HCT116 (cell line): ENCODE results near the gene AUTS2. TPM values are rescaled to one million over a fixed set of nuclear protein-coding genes. Genes with fewer than 3 reads are reported as not detected.

Experiments used
- ATAC-seq: fragments of 200-7000 bp; cut with Tn5 transposase; 2 replicates; pipeline ENCODE4 v1.9.1; 2020; ENCODE audit warnings: mild to moderate bottlenecking, moderate library complexity
- BruUV-seq: library from RNA; stranded (reverse); fragments of 400-500 nt; replicated peaks from 2 replicates; lab custom pipeline; 2021; lab: Mats Ljungman, UMichigan
- CTCF ChIA-PET: fragments of 300-600 bp; sonication (Branson Sonifier 250); formaldehyde crosslinking; loops from one replicate; lab custom pipeline; 2021; ENCODE audit warnings: antibody characterized with exemption; lab: Charles Lee
- POLR2A ChIA-PET: fragments of 300-600, 350-600 bp; sonication (Branson Sonifier 250); formaldehyde crosslinking; loops from one replicate; lab custom pipeline; 2021; ENCODE audit warnings: antibody characterized with exemption; lab: Charles Lee
- RAD21 ChIA-PET, 2 experiments: fragments of 300-600 bp; sonication (Branson Sonifier 250); formaldehyde crosslinking; loops; one replicate each; lab custom pipeline; 2023; ENCODE audit warnings: low total read pairs in 2 of 2; ENCODE audit not compliant: uncharacterized antibody in 2 of 2, unreplicated experiment in 2 of 2, low non-redundant PET in 1 of 2; lab: Charles Lee
- DNase-seq: peaks from one replicate; pipeline ENCODE4 v3.0.0-alpha.2; 2010; ENCODE audit warnings: low read depth, low spot score
- H2AFZ ChIP-seq: fragments of 200-600 bp; shearing (Covaris generic), sonication (generic); 2 replicates; pipeline ENCODE4 v1.6.1; 2017; ENCODE audit warnings: low read depth, mixed run types, mixed read lengths, antibody characterized with exemption, low read length; ENCODE audit not compliant: poor library complexity, severe bottlenecking
- H3K27ac ChIP-seq: 2 replicates; pipeline ENCODE4 v1.5.1; 2012; ENCODE audit warnings: low read depth, low read length
- H3K27me3 ChIP-seq: fragments of 200-600 bp; sonication (generic); 2 replicates; pipeline ENCODE4 v1.6.1; 2016; ENCODE audit warnings: mixed run types, low read length, mixed read lengths; ENCODE audit not compliant: insufficient read depth
- H3K36me3 ChIP-seq, 2 experiments: fragments of 200-500 bp in 1 of 2; fragments of 200-600 bp in 1 of 2; sonication (Bioruptor generic) in 1 of 2; sonication (generic) in 1 of 2; 2 replicates each; pipeline versions ENCODE4 v1.5.1 to v1.6.1; 2014 to 2016; ENCODE audit warnings: low read length in 2 of 2, inconsistent platforms in 1 of 2, mixed read lengths in 1 of 2, mixed run types in 1 of 2; ENCODE audit not compliant: insufficient read depth in 2 of 2, control insufficient read depth in 1 of 2
- H3K4me1 ChIP-seq, 2 experiments: fragments of 200-600 bp in 1 of 2; sonication (generic) in 1 of 2; 2 replicates each; pipeline versions ENCODE4 v1.5.1 to v1.6.1; 2012 to 2017; ENCODE audit warnings: low read length in 2 of 2, inconsistent platforms in 1 of 2, mild to moderate bottlenecking in 1 of 2, mixed read lengths in 1 of 2, mixed run types in 1 of 2, moderate library complexity in 1 of 2; ENCODE audit not compliant: insufficient read depth in 2 of 2, control insufficient read depth in 1 of 2
- H3K4me2 ChIP-seq: fragments of 200-600 bp; sonication (generic); 2 replicates; pipeline ENCODE4 v1.6.1; 2017; ENCODE audit warnings: mixed run types, low read length, mixed read lengths
- H3K4me3 ChIP-seq, 2 experiments: fragments of 200-600 bp in 1 of 2; sonication (generic) in 1 of 2; replicated peaks in 1 of 2; 2 replicates each; pipeline ENCODE4 v1.5.1; 2011 to 2016; ENCODE audit warnings: low read length in 2 of 2, control low read depth in 1 of 2, low read depth in 1 of 2, mild to moderate bottlenecking in 1 of 2, mixed read lengths in 1 of 2, mixed run types in 1 of 2
- H3K79me2 ChIP-seq: fragments of 200-600 bp; sonication (generic); 2 replicates; pipeline ENCODE4 v1.6.1; 2017; ENCODE audit warnings: mild to moderate bottlenecking, mixed run types, low read length, moderate library complexity, mixed read lengths; ENCODE audit not compliant: insufficient read depth
- H3K9ac ChIP-seq: fragments of 200-600 bp; sonication (generic); 2 replicates; pipeline ENCODE4 v1.6.1; 2016; ENCODE audit warnings: low read length, mixed read lengths
- H3K9me2 ChIP-seq: fragments of 200-600 bp; sonication (generic), shearing (Covaris generic); 2 replicates; pipeline ENCODE4 v1.6.1; 2017; ENCODE audit warnings: mixed run types, mild to moderate bottlenecking, moderate library complexity; ENCODE audit not compliant: insufficient read depth
- H3K9me3 ChIP-seq, 2 experiments: fragments of 200-500 bp in 1 of 2; fragments of 200-600 bp in 1 of 2; sonication (Bioruptor generic) in 1 of 2; sonication (generic) in 1 of 2; 2 replicates each; pipeline ENCODE4 v1.6.1; 2014 to 2017; ENCODE audit warnings: low read length in 2 of 2, mixed read lengths in 2 of 2, inconsistent platforms in 1 of 2, low read depth in 1 of 2, mild to moderate bottlenecking in 1 of 2, mixed run types in 1 of 2, moderate library complexity in 1 of 2; ENCODE audit not compliant: control insufficient read depth in 1 of 2, insufficient read depth in 1 of 2
- H4K20me1 ChIP-seq: fragments of 200-600 bp; sonication (generic), shearing (Covaris generic); 2 replicates; pipeline ENCODE4 v1.6.1; 2017; ENCODE audit warnings: mixed run types, mild to moderate bottlenecking, moderate library complexity; ENCODE audit not compliant: insufficient read depth
- YY1 ChIP-seq: IDR thresholded peaks from 2 replicates; pipeline ENCODE4 v1.6.1; 2011; ENCODE audit warnings: low read length, low read depth, moderate library complexity, mild to moderate bottlenecking; ENCODE audit not compliant: insufficient replicate concordance; ENCODE audit errors: extremely low read depth
- intact Hi-C: fragments of 100-400 bp; cut with micrococcal nuclease; formaldehyde crosslinking; loops from 2 replicates; pipeline ENCODE4 v1.10.0; 2022
- total RNA-seq: library from RNA; stranded (reverse); gene quantifications from one replicate; pipeline ENCODE4 v1.2.1, GENCODE V29; 2021; ENCODE audit not compliant: unreplicated experiment
- TF ChIP-seq, protein P1 (sequence below): IDR thresholded peaks from 2 replicates; pipeline ENCODE4 v1.6.1; 2012

The AUTS2 gene
- total RNA-seq, 1 experiment from 2014 or later = 0.93 TPM

DNA sequence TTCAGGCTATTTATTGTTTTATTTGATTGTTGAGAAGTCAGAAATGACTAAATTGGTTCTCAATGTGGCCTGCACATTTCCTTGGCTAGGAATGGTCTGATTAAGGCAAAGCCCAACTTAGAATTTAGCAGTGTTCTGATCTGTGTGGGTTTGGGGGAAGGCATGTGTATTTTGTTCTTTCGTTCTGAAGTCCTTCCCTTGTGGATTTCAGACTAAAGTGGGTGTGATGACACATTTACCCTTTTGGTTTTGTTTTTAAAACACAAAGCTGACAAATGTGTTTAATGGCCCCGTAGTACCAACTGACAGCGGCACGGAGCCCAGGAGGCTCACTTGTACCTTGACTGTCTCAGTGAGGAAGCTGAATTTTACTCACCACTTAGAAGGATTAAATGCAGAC lies 1081.4 kb downstream of the AUTS2 start:
- no peaks in the 10 kb centered on the region for H3K27me3 ChIP-seq
- H3K4me3 ChIP-seq = no peak overlapping the region
- ChIA-PET POLR2A (no interaction called here), RAD21 (no interaction called here), CTCF (no interaction called here)
- no peaks in the 10 kb centered on the region for H3K79me2 ChIP-seq
- H3K9me3 ChIP-seq = peaks cover 0 to 33% of the 10 kb centered on the region in 2 experiments; a peak in 2 of 4 replicates
- BruUV-seq = no TSS peak
- no peaks in the 10 kb centered on the region for H3K4me1 ChIP-seq
- intact Hi-C loops = no loop called here
- no peak overlapping the region for H3K4me2 ChIP-seq
- ATAC-seq (no peak), DNase-seq (no peak)
- H3K9ac ChIP-seq = no peak overlapping the region
- H2AFZ ChIP-seq = no peak overlapping the region
- no peak overlapping the region for H3K27ac ChIP-seq
- H3K9me2 ChIP-seq = no peaks in the 10 kb centered on the region
- H4K20me1 ChIP-seq = no peaks in the 10 kb centered on the region
- no peaks in the 10 kb centered on the region for H3K36me3 ChIP-seq
- TF ChIP-seq YY1 = no peak

DNA sequence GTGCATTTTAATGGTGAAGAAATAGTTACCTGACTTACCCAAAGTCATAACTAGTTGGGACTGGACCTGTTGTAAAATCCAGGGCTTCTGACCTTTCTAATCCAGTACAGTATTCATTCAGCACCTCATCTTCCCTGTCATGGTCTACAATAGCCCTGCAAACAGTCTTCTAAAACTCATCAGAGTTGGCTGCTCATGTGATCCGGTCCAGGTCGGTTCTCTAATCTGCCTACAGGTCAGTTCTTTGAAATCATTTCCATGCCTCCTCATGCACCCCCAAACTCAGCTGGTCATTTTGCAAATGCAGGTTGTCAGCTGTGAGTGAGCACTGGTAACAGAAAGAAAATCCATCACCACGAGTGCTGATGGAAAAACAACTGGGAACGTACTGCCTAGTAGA lies 1082.0 kb downstream of the AUTS2 start:
- Histone ChIP-seq H3K4me3 (no peak overlapping the region), H3K79me2 (no peaks in the 10 kb centered on the region), H3K9ac (no peak overlapping the region), H4K20me1 (no peaks in the 10 kb centered on the region), H3K4me2 (no peak overlapping the region), H3K9me2 (no peaks in the 10 kb centered on the region), H2AFZ (no peak overlapping the region), H3K36me3 (no peaks in the 10 kb centered on the region), H3K27ac (no peak overlapping the region), H3K27me3 (no peaks in the 10 kb centered on the region), H3K4me1 (no peaks in the 10 kb centered on the region), H3K9me3 (peaks cover 0 to 31% of the 10 kb centered on the region in 2 experiments; a peak in 2 of 4 replicates)
- intact Hi-C loops = no loop called here
- DNase-seq (no peak), ATAC-seq (no peak)
- ChIA-PET POLR2A (no interaction called here), CTCF (no interaction called here), RAD21 (no interaction called here)
- BruUV-seq = no TSS peak
- TF ChIP-seq, protein P1, sequence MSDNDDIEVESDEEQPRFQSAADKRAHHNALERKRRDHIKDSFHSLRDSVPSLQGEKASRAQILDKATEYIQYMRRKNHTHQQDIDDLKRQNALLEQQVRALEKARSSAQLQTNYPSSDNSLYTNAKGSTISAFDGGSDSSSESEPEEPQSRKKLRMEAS = no peak
